ENCODE data around the gene VPREB3. TPM values are rescaled to one million over a fixed set of nuclear protein-coding genes. Genes with fewer than 3 reads are reported as not detected.
A peak's percentile ranks its signal among the peaks of the same experiment; 100 is the strongest.

VPREB3 gene
- total and polyA plus RNA-seq, 2 donors (not counting 1 experiment from before 2014, with no cell fraction given) = 92.7 to 461 TPM

DNA sequence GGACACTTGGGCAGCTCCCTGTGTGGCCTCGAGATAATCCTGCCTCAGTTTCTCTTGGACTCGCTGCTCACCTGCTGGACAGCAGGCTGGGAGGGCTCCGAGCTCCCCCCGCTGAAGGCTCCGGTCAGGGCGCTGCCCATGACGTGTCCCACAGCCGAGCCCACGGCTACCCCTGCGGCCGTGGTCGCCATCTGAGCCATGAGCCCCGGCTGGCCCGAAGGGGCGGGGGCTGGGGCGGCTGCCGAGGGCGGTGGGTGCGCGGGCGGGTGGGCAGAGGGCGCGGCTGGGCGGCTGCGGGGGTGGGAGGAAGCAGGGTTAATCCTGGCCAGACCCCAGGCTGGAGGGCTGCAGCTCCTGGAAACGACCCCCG is 13.1 kb upstream of the VPREB3 start:
- H3K27me3 Mint-ChIP-seq = no peaks in the 10 kb centered on the region
- H3K9me3 Mint-ChIP-seq (ENCODE audit: insufficient read depth) = no peaks in the 10 kb centered on the region
- POLR2A ChIA-PET = interaction anchor here (1.0 to 14.3 kb wide), 4 partner anchors 8 to 90 kb away, joined by 4 to 174 read pairs (median 12); partner anchors contain the start of genes SLC2A11, VPREB3 and ZNF70
- H2AFZ ChIP-seq (ENCODE audit: insufficient read depth, low read depth, low read length, poor library complexity, severe bottlenecking) = peak overlapping the region; percentile 84
- CTCF ChIA-PET = interaction anchor here (0.7 to 12.8 kb wide), 6 partner anchors 13 to 90 kb away, joined by 3 to 188 read pairs (median 13); partner anchors contain the start of genes SLC2A11, VPREB3 and ZNF70
- H3K4me2 ChIP-seq (replicated peaks; ENCODE audit: low read depth, low read length, poor library complexity, severe bottlenecking) = peak overlapping the region; percentile 98
- ATAC-seq (ENCODE audit: low read depth) = no peak
- peak overlapping the region; percentile 74 for H3K9ac ChIP-seq (ENCODE audit: low read length)
- DNase-seq = no peak
- no peaks in the 10 kb centered on the region for H3K36me3 ChIP-seq (replicated peaks in 1 of 2; ENCODE audit: control extremely low read depth in 1 of 2, control insufficient read depth in 1 of 2, extremely low read depth in 1 of 2, insufficient read depth in 2 of 2, low read length in 1 of 2)
- H4K20me1 ChIP-seq (ENCODE audit: control insufficient read depth, insufficient read depth, low read length, poor library complexity, severe bottlenecking) = peaks cover 14% of the 10 kb centered on the region
- 13% methylated on average over 14 of the region's 27 CpGs for WGBS (ENCODE audit: insufficient coverage)
- H3K4me1 ChIP-seq (ENCODE audit: control insufficient read depth in 2 of 2, insufficient read depth in 2 of 2, low read length in 2 of 2) = peaks cover 66 to 91% of the 10 kb centered on the region in 2 donors
- peaks cover 27% of the 10 kb centered on the region for H3K79me2 ChIP-seq (ENCODE audit: control insufficient read depth, insufficient read depth, low read length)
- no peak for TF ChIP-seq CTCF (IDR thresholded peaks at IDR 0.05)
- TF ChIP-seq EZH2 (IDR thresholded peaks at IDR 0.05; ENCODE audit: borderline replicate concordance, insufficient read depth, low read depth, low read length, poor library complexity, severe bottlenecking) = no peak
- peak overlapping the region; percentile 3 to 87 (median 81) for H3K4me3 ChIP-seq (ENCODE audit: control extremely low read depth in 1 of 5, extremely low read depth in 1 of 5, insufficient read depth in 1 of 5, low read depth in 2 of 5, low read length in 4 of 5)
- H3K27ac Mint-ChIP-seq = peak overlapping the region; percentile 84
- peak overlapping the region; percentile 80 to 89 for H3K27ac ChIP-seq (ENCODE audit: low read length in 2 of 2)
- no peaks in the 10 kb centered on the region for H3K27me3 ChIP-seq (replicated peaks in 1 of 4; ENCODE audit: control extremely low read depth in 1 of 4, control insufficient read depth in 3 of 4, insufficient read depth in 4 of 4, low read length in 3 of 4)
- H3K4me3 Mint-ChIP-seq = peak overlapping the region; percentile 89
- no peaks in the 10 kb centered on the region for H3K9me3 ChIP-seq (ENCODE audit: control extremely low read depth in 1 of 3, control insufficient read depth in 2 of 3, insufficient read depth in 1 of 3, low read length in 2 of 3)
- intact Hi-C loops (cut with micrococcal nuclease) = loop anchor here (1.0 to 5.0 kb wide), 3 partner anchors 15 to 225 kb away; no protein-coding TSS in a partner anchor
- H3K4me1 Mint-ChIP-seq = peaks cover 71% of the 10 kb centered on the region

Data from B cell (primary cell).